HT-29 (cell line): ENCODE measurements around the gene GRID1. TPM values are rescaled to one million over a fixed set of nuclear protein-coding genes. Genes with fewer than 3 reads are reported as not detected.

ENCODE experiments used
- DNase-seq: peaks from one replicate; pipeline ENCODE4 v3.0.0-alpha.2; 2015; ENCODE audit warnings: low spot score
- total RNA-seq: library from RNA; depleted of rRNA; stranded (reverse); fragments of >200 nt; shearing (Covaris generic); gene quantifications from 2 replicates; pipeline ENCODE4 v1.2.3, GENCODE V29; 2014

Gene GRID1
- total RNA-seq, 1 experiment from 2014 or later: not detected

GRCh38 chr10:86293396-86293791 is 73.2 kb downstream of the GRID1 start:
- no peak for DNase-seq

- no peak for DNase-seq
Measured at GRCh38 chr10:86292462-86293395, 73.9 kb downstream of the GRID1 start.

GRCh38 chr10:86291616-86292340 is 74.8 kb downstream of the GRID1 start:
- no peak for DNase-seq

GRCh38 chr10:86290933-86291615 is 75.5 kb downstream of the GRID1 start:
- DNase-seq: no peak

- DNase-seq: no peak
Measured at GRCh38 chr10:86289577-86289868, 77.1 kb downstream of the GRID1 start.

DNA sequence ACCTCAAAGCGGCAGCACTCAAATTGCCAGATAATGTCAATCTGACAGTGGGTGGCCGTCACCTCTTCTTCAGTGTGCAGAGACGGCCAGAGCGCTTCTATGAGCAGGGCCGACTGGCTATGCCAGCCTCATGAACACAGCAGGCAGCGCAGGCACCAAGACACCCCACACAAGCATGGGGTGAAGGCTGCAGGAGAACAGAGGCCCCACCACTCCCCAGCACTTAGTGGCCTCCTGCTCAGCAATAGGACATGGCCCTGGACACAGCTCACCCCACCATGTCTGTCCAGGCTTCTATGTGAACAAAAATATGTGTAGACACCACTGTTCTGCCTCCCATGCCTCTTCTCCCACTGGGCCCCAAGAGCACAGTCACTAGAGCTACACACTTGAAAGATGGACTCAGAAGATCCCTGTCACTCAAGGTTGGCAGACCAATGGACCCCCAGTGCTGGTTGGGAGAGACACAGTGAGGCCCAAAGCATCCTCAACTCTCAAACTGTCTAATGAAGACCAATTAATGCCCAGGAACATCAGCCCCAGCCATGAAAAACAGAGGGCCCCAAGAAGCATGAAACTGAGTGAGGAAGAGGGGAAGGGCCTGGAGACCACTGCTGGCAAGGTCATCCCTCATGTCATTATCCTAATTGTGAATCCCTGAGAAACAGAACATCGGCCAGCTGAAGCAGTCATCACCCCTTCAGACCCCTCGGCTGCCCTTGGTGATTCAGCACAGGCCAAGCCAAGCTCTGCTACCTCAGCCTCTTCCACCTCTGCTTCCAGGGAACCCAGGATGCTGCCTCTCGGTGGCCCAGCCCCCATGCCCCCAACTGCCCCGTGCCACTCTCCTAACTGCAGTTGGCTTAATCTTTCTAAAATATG is 77.7 kb downstream of the GRID1 start:
- DNase-seq: no peak

- DNase-seq: no peak
Measured at GRCh38 chr10:86287966-86288579, 78.5 kb downstream of the GRID1 start.

GRCh38 chr10:86287110-86287793 is 79.3 kb downstream of the GRID1 start:
- DNase-seq: no peak

- DNase-seq: no peak
Measured at GRCh38 chr10:86286236-86287109, 80.1 kb downstream of the GRID1 start.

GRCh38 chr10:86285136-86285790 is 81.3 kb downstream of the GRID1 start:
- DNase-seq: no peak

DNA sequence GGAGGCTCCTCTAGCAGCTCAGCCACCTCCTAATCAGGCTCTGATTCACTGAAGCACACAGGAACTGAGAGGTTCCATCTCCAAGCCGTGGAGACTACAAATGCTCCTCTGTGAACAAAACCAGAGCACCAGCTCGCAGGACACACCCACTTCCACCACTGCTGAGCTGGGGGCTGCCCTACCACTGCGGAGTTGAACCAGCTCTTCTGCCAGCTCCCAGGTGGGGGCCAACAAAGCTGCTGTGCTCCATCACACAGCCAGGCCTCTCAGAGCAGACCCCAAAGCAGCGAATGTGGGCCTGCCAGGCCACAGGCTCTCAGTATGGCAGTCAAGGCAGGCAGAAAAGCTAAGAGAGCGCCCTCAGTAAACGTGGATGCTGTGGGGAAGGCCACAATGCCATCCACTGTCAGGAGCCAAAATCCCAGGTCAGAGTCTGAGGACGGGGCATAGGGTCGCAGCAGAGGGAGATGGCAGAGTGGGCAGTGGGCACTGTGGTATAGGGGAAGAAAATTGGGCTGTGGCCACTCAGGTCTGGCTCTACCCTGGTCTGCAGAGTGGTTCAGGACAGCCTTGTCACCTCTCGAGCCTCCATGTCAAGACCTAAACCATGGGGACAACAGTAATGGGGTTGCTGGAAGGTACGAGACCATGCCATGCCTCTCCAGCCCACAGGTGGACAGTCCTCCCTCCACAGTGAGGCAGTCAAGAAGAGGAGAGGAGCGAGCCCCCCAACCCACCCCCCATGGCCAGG is 82.1 kb downstream of the GRID1 start:
- no peak for DNase-seq

GRCh38 chr10:86283466-86284287 is 82.9 kb downstream of the GRID1 start:
- DNase-seq: no peak

DNA sequence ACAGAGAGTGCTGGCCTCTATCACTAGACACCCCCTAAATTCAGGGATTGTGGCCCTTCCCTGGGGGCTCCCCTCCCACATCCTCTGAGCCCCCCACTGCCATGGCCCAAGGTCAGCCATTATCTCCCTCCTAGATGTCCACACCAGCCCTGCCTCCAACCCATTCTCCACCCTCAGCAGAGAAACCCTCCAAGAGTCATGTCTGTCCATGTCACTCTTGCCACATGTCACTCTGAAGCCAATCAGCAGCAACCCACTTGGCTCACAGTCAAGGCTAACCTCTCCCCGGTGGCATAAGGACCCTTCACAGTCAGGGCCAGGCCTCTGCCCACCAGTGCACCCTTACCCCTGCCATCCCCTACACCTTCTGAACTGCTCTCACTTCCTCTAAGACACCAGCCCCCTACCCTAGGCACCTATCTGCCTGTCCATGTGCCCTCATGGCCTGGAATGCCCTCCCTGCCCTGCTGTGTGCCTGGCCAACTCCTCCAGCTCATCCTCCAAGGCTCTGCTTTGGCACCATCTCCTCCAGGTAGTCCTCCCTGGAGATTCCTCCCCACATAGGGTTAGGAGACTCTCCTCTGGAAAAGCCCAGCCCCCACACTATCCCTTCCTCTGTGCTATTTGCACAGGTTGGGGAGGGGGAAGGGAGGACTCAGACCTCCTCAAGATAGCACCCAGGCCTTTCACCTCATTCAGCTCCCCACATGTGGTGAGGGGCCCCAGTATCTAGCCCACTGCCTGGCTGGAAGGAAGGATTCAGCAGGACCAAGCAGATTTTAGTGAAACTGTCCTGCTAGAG is 83.7 kb downstream of the GRID1 start:
- no peak for DNase-seq

- no peak for DNase-seq
Measured at GRCh38 chr10:86281396-86281795, 85.2 kb downstream of the GRID1 start.

GRCh38 chr10:86269332-86269731 is 97.3 kb downstream of the GRID1 start:
- no peak for DNase-seq
